HepG2 (cell line): Measurements from ENCODE around the gene DPT. TPM values are rescaled to one million over a fixed set of nuclear protein-coding genes. Genes with fewer than 3 reads are reported as not detected.

ENCODE experiments used
- DR1 ChIP-seq: sonication (generic); formaldehyde crosslinking; IDR thresholded peaks from 2 replicates; pipeline ENCODE4 v1.8.0; 2021; ENCODE audit warnings: mild to moderate bottlenecking, missing genetic modification reagents, inconsistent platforms
- ETV5 ChIP-seq: IDR thresholded peaks from 2 replicates; pipeline ENCODE4 v1.6.1; 2018; ENCODE audit warnings: missing biosample characterization, missing genetic modification reagents, inconsistent platforms, borderline replicate concordance
- JUN ChIP-seq: sonication (generic); formaldehyde crosslinking; IDR thresholded peaks from 2 replicates; pipeline ENCODE4 v1.4.0; 2020; ENCODE audit warnings: mild to moderate bottlenecking, missing genetic modification reagents
- PCBP1 ChIP-seq: fragments of 200-400 bp; formaldehyde crosslinking; IDR thresholded peaks from 2 replicates; pipeline ENCODE4 v1.6.1; 2017; ENCODE audit warnings: mild to moderate bottlenecking, low read depth, low read length, borderline replicate concordance
- ZNF496 ChIP-seq: sonication (generic); formaldehyde crosslinking; IDR thresholded peaks from 2 replicates; pipeline ENCODE4 v1.8.1; 2023; ENCODE audit warnings: mild to moderate bottlenecking, moderate library complexity, missing genetic modification reagents; ENCODE audit not compliant: insufficient replicate concordance
- ZNF512B ChIP-seq: sonication (generic); formaldehyde crosslinking; IDR thresholded peaks from 2 replicates; pipeline ENCODE4 v1.5.1; 2020; ENCODE audit warnings: missing genetic modification reagents, mild to moderate bottlenecking, borderline replicate concordance
- ZNF747 ChIP-seq: sonication (generic); formaldehyde crosslinking; IDR thresholded peaks from 2 replicates; pipeline ENCODE4 v1.8.1; 2023; ENCODE audit warnings: missing genetic modification reagents, mild to moderate bottlenecking, borderline replicate concordance
- ZNF83 ChIP-seq: sonication (generic); formaldehyde crosslinking; IDR thresholded peaks from 2 replicates; pipeline ENCODE4 v1.4.0; 2020; ENCODE audit warnings: missing genetic modification reagents, mild to moderate bottlenecking, borderline replicate concordance
- polyA plus RNA-seq, 8 experiments: library from polyadenylated mRNA; depleted of rRNA in 3 of 8; stranded (reverse) in 7 of 8; unstranded in 1 of 8; fragments of >200 nt; fragmentation: Illumina TruSeq in 4 of 8; extraction: Trizol in 4 of 8; gene quantifications; 2 replicates each; pipeline versions ENCODE4 v1.2.1 to v1.2.3, GENCODE V29; 2011 to 2016; ENCODE audit warnings: low read depth in 4 of 8, missing spikeins in 1 of 8, mixed read lengths in 1 of 8; ENCODE audit not compliant: insufficient read depth in 1 of 8
- total RNA-seq, 5 experiments: library from RNA; depleted of rRNA; stranded (reverse); fragments of >200 nt; fragmentation: Illumina TruSeq; extraction: Trizol; gene quantifications; 2 replicates each; pipeline ENCODE4 v1.2.3, GENCODE V29; 2016; ENCODE audit warnings: low read depth in 1 of 5
- TF ChIP-seq, protein P1 (sequence below): IDR thresholded peaks from 2 replicates; pipeline ENCODE4 v1.6.1; 2012; ENCODE audit warnings: low read length, improper control_type of control experiment
- TF ChIP-seq, protein P2 (sequence below): sonication (generic); formaldehyde crosslinking; IDR thresholded peaks from 2 replicates; pipeline ENCODE4 v1.4.0; 2020; ENCODE audit warnings: missing genetic modification reagents
- TF ChIP-seq, protein P3 (sequence below): sonication (generic); formaldehyde crosslinking; IDR thresholded peaks from 2 replicates; pipeline ENCODE4 v1.4.0; 2020; ENCODE audit warnings: missing genetic modification reagents, mild to moderate bottlenecking, borderline replicate concordance

DPT gene
- total and polyA plus RNA-seq, 2 of the 13 experiments (the other 11 are each of a cell fraction or from before 2014, with no cell fraction given) = 0.04 TPM; not detected in 1

DNA sequence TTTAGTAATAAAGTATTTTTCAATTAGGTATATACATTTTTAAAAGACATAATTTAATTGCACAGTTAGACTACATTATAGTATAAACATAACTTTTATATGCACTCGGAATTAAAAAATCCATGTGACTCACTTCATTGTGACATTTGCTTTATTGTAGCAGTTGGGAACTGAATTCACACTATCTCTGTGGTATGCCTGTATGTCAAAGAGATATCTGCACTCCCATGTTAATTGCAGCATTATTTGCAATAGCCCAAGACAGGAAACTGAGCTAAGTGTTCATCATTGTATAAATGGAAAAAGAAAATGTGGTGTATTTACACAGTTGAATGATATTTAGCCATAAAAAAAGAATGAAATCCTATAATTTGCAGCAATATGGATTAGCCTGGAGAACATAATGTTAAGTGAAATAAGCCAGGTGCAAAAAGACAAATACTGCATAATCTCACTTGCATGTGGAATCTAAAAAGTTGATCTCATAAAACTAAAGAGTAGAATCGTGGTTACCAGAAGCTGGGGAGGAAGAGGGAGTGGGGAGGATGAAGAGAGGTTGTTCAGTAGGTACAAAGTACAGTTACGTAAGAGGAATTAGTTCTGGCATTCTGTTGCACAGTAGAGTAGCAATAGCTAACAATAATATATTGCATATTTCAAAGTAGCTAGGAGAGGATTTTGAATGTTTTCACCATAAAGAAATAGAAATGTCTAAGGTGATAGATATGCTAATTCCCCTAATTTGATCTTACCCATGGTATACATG, 64.8 kb downstream of the DPT start (continued):
- TF ChIP-seq, protein P1, sequence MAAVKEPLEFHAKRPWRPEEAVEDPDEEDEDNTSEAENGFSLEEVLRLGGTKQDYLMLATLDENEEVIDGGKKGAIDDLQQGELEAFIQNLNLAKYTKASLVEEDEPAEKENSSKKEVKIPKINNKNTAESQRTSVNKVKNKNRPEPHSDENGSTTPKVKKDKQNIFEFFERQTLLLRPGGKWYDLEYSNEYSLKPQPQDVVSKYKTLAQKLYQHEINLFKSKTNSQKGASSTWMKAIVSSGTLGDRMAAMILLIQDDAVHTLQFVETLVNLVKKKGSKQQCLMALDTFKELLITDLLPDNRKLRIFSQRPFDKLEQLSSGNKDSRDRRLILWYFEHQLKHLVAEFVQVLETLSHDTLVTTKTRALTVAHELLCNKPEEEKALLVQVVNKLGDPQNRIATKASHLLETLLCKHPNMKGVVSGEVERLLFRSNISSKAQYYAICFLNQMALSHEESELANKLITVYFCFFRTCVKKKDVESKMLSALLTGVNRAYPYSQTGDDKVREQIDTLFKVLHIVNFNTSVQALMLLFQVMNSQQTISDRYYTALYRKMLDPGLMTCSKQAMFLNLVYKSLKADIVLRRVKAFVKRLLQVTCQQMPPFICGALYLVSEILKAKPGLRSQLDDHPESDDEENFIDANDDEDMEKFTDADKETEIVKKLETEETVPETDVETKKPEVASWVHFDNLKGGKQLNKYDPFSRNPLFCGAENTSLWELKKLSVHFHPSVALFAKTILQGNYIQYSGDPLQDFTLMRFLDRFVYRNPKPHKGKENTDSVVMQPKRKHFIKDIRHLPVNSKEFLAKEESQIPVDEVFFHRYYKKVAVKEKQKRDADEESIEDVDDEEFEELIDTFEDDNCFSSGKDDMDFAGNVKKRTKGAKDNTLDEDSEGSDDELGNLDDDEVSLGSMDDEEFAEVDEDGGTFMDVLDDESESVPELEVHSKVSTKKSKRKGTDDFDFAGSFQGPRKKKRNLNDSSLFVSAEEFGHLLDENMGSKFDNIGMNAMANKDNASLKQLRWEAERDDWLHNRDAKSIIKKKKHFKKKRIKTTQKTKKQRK = no peak
- TF ChIP-seq ZNF496 (CRISPR knock-in tag) (no peak), JUN (no peak), ZNF512B (CRISPR knock-in tag) (no peak), PCBP1 (no peak), ZNF83 (CRISPR knock-in tag) (no peak), ZNF747 (CRISPR knock-in tag) (no peak), ETV5 (CRISPR knock-in tag) (no peak), DR1 (CRISPR knock-in tag) (no peak)
- TF ChIP-seq, protein P2, sequence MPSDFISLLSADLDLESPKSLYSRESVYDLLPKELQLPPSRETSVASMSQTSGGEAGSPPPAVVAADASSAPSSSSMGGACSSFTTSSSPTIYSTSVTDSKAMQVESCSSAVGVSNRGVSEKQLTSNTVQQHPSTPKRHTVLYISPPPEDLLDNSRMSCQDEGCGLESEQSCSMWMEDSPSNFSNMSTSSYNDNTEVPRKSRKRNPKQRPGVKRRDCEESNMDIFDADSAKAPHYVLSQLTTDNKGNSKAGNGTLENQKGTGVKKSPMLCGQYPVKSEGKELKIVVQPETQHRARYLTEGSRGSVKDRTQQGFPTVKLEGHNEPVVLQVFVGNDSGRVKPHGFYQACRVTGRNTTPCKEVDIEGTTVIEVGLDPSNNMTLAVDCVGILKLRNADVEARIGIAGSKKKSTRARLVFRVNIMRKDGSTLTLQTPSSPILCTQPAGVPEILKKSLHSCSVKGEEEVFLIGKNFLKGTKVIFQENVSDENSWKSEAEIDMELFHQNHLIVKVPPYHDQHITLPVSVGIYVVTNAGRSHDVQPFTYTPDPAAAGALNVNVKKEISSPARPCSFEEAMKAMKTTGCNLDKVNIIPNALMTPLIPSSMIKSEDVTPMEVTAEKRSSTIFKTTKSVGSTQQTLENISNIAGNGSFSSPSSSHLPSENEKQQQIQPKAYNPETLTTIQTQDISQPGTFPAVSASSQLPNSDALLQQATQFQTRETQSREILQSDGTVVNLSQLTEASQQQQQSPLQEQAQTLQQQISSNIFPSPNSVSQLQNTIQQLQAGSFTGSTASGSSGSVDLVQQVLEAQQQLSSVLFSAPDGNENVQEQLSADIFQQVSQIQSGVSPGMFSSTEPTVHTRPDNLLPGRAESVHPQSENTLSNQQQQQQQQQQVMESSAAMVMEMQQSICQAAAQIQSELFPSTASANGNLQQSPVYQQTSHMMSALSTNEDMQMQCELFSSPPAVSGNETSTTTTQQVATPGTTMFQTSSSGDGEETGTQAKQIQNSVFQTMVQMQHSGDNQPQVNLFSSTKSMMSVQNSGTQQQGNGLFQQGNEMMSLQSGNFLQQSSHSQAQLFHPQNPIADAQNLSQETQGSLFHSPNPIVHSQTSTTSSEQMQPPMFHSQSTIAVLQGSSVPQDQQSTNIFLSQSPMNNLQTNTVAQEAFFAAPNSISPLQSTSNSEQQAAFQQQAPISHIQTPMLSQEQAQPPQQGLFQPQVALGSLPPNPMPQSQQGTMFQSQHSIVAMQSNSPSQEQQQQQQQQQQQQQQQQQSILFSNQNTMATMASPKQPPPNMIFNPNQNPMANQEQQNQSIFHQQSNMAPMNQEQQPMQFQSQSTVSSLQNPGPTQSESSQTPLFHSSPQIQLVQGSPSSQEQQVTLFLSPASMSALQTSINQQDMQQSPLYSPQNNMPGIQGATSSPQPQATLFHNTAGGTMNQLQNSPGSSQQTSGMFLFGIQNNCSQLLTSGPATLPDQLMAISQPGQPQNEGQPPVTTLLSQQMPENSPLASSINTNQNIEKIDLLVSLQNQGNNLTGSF (CRISPR knock-in tag) = no peak
- TF ChIP-seq, protein P3, sequence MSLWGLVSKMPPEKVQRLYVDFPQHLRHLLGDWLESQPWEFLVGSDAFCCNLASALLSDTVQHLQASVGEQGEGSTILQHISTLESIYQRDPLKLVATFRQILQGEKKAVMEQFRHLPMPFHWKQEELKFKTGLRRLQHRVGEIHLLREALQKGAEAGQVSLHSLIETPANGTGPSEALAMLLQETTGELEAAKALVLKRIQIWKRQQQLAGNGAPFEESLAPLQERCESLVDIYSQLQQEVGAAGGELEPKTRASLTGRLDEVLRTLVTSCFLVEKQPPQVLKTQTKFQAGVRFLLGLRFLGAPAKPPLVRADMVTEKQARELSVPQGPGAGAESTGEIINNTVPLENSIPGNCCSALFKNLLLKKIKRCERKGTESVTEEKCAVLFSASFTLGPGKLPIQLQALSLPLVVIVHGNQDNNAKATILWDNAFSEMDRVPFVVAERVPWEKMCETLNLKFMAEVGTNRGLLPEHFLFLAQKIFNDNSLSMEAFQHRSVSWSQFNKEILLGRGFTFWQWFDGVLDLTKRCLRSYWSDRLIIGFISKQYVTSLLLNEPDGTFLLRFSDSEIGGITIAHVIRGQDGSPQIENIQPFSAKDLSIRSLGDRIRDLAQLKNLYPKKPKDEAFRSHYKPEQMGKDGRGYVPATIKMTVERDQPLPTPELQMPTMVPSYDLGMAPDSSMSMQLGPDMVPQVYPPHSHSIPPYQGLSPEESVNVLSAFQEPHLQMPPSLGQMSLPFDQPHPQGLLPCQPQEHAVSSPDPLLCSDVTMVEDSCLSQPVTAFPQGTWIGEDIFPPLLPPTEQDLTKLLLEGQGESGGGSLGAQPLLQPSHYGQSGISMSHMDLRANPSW (CRISPR knock-in tag) = no peak
